ENCODE data around the gene RPS6KA2.
"Not testable (repeated sequence)": the region's sequence is repeated elsewhere in the genome, so short reads cannot be mapped to it uniquely, and the experiment has no call there.

Gene RPS6KA2

DNA sequence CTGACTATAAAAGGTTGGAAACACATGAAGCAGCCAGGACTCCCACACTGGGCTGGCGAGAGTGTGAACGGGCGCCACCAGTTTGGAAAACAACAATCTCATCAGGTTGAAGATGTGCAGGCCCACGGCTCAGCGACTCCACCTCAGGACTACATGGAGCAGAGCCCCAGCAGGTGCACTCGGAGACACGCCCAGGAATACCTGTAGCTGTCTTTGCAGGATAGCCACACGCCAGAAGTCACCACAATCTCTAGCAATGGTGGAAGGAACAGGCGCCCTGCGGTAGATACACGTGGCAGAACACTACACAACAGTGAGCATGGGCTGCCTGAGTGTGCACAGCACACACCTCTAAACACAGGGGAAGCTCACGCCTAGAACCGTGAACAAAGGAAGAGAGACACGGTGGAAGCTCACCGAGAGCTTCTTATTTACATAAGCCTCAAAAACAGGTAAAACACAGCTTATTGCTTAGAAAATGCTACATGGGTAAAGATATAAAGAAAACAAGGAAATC is 28.7 kb upstream of the RPS6KA2 start:
- no peak for DNase-seq

GRCh38 chr6:166655251-166655650 is 28.2 kb upstream of the RPS6KA2 start:
- no peak for DNase-seq

- no peak for DNase-seq
Observed at GRCh38 chr6:166654573-166654972, 27.5 kb upstream of the RPS6KA2 start.

DNA sequence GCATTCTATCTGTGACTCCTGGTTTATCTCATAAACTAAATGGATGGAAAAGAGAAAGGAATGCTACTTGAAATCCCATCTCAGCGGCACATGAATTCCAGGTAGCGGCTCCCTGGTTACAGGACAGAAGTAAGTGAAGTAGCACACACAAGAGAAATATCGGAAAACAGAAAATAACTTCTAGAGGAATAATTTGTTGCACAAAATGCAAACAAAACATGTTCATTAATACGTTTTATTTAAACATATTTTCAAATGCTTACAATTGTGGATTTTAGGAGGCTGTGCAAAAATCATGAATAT is 26.5 kb upstream of the RPS6KA2 start:
- DNase-seq, result no peak

- no peak for DNase-seq
Observed at GRCh38 chr6:166650824-166651807, 24.1 kb upstream of the RPS6KA2 start.

- no peak for DNase-seq
Observed at GRCh38 chr6:166650047-166650446, 23.0 kb upstream of the RPS6KA2 start.

- no peak for DNase-seq
Observed at GRCh38 chr6:166648846-166649245, 21.8 kb upstream of the RPS6KA2 start.

DNA sequence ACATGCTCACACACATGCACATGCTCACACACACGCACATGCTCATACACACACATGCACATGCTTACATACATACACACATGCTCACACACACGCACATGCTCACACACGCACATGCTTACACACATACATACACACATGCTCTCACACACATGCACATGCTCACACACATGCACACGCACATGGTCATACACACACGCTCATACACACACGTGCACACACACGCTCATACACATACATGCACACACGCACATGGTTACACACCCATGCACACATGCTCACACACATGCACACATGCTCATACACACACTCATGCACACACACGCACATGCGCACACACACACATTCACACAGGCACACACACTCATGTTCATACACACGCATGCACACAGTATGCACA is 20.8 kb upstream of the RPS6KA2 start:
- no peak for DNase-seq

DNA sequence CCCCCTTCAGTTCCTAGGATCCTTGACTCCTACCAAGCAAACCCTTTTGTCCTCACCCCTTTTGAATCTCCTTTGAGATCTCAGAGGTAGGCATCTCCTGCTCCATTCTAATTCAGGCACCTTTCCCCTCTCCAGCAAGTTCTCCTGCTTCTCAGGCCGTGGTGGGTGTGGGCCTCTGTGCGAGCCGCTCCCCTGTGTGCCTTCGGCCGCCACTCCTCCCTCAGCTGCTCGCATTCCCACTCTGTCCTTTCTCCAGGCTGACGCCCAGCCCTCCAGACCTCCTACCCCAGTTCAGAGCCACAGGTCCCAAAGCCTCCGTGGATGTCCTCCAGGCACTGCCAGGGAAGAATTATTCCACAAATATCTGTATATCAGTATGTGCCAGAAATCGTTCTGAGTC is 19.7 kb upstream of the RPS6KA2 start:
- DNase-seq, result no peak

GRCh38 chr6:166645896-166646295 is 18.8 kb upstream of the RPS6KA2 start:
- DNase-seq, result no peak

GRCh38 chr6:166644681-166645080 is 17.6 kb upstream of the RPS6KA2 start:
- no peak for DNase-seq

GRCh38 chr6:166643891-166644590 is 17.0 kb upstream of the RPS6KA2 start:
- no peak for DNase-seq

DNA sequence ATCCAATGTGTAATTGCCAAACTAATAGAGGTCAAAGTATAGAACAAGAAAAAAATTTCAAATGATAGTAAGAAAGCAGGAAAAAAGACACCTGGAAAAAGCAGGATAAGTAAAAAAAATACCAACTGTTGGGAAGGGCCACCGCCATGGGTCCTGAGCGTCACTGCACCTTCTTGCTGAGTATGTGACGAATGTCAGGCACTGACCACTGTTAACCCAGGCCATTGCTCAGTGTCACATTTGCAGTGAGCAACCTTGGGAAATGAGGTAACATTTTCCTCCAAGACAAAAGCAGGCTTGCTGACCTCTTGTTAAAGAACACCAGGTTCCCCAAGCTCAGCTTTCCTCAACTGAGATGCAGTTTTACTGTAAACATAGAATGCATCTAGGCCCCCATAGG is 15.6 kb upstream of the RPS6KA2 start:
- no peak for DNase-seq

GRCh38 chr6:166640342-166641043 is 13.4 kb upstream of the RPS6KA2 start:
- no peak for DNase-seq

DNA sequence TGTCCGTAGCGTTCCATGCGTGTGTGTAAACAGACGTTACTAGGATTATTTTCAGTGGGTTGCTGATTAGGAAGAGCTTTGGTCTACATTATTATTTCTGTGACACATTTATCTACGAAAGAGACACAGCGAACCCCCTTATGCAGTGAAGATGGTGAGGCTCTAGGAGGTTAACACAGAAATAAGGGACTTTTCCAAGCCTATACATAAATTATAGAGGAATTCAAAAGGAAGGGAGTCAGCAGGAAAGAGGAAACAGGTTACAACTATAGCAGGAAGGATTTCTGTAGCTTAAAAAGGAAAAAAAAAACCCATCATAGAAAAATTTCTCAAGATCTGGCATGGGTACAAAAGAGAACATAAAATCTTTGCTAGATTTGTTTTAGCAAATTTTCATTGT is 12.9 kb upstream of the RPS6KA2 start:
- no peak for DNase-seq

- no peak for DNase-seq
Observed at GRCh38 chr6:166638573-166638964, 11.5 kb upstream of the RPS6KA2 start.

DNA sequence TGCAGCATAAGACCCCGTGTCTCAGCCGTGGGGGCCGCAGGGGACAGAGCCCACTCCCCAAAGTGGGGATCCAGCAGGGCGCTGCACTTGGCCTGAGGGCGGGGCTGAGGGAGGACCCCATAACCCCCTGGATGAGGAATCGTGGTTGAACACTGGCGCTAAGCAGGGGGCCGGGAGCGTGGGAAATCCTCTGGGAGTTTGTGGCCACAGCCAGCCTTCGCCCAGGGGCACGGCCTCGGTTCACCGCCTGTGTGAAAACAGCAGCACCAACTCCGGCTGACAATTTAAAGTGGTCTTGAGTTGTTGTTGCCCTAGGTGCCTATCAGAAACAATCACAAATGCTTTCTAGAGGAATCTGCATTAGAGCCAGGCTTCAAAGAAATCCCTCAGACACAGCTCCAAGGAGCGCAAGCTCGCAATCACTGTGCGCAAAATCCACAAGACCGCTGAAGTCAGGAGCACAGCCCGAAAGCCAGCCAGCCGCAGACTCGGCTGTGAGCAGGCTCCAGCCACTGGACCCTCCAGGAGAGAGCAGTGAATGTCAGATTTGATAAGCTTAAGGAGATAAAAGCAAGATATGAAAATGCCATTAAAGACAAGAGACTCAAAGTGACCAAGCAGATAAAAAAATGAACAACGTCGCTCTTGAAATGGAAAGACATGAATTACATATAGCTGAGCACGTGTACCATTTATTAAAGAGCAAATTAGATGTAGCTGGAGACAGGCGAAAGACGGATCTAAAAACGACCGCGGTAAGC is 10.9 kb upstream of the RPS6KA2 start:
- DNase-seq, result no peak

GRCh38 chr6:166636934-166637333 is 9.9 kb upstream of the RPS6KA2 start:
- DNase-seq, result no peak

GRCh38 chr6:166636191-166636933 is 9.3 kb upstream of the RPS6KA2 start:
- DNase-seq, result no peak

GRCh38 chr6:166635013-166635970 is 8.2 kb upstream of the RPS6KA2 start:
- DNase-seq, result no peak

GRCh38 chr6:166634581-166634980 is 7.5 kb upstream of the RPS6KA2 start:
- DNase-seq, result not testable (repeated sequence)

Measured in CD4-positive, alpha-beta T cell treated with Interleukin-1 beta for 1 hour (primary cell).